ENCODE results near the gene YEATS2. TPM values are rescaled to one million over a fixed set of nuclear protein-coding genes. Genes with fewer than 3 reads are reported as not detected.

YEATS2 gene
- total RNA-seq, 1 donor from 2014 or later = 65.1 TPM

DNA sequence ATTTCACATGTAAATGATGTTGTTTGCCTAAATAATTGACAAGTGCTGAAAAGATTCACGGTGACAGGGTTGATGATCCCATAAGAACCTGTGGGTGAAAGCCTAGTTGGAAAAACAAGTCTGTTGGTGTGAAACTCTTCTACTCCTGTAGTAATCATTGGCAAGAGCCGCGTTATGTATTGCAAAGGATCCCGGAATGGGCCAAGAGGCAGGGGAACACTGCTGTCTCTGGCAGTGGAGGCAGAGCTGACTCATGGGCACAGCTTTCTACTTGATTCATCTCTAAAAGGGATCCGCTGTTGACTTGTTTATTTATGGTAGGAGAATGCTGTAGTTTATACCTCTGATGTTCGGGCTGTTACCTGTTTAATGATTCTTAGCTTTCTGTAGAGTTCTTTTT, 64.7 kb downstream of the YEATS2 start:
- TF ChIP-seq, protein P1, sequence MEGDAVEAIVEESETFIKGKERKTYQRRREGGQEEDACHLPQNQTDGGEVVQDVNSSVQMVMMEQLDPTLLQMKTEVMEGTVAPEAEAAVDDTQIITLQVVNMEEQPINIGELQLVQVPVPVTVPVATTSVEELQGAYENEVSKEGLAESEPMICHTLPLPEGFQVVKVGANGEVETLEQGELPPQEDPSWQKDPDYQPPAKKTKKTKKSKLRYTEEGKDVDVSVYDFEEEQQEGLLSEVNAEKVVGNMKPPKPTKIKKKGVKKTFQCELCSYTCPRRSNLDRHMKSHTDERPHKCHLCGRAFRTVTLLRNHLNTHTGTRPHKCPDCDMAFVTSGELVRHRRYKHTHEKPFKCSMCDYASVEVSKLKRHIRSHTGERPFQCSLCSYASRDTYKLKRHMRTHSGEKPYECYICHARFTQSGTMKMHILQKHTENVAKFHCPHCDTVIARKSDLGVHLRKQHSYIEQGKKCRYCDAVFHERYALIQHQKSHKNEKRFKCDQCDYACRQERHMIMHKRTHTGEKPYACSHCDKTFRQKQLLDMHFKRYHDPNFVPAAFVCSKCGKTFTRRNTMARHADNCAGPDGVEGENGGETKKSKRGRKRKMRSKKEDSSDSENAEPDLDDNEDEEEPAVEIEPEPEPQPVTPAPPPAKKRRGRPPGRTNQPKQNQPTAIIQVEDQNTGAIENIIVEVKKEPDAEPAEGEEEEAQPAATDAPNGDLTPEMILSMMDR (IDR thresholded peaks at IDR 0.05; ENCODE audit: unreplicated experiment) = no peak
- H3K36me3 Mint-ChIP-seq (ENCODE audit: low read depth, unreplicated experiment) = peaks cover 27% of the 10 kb centered on the region

DNA sequence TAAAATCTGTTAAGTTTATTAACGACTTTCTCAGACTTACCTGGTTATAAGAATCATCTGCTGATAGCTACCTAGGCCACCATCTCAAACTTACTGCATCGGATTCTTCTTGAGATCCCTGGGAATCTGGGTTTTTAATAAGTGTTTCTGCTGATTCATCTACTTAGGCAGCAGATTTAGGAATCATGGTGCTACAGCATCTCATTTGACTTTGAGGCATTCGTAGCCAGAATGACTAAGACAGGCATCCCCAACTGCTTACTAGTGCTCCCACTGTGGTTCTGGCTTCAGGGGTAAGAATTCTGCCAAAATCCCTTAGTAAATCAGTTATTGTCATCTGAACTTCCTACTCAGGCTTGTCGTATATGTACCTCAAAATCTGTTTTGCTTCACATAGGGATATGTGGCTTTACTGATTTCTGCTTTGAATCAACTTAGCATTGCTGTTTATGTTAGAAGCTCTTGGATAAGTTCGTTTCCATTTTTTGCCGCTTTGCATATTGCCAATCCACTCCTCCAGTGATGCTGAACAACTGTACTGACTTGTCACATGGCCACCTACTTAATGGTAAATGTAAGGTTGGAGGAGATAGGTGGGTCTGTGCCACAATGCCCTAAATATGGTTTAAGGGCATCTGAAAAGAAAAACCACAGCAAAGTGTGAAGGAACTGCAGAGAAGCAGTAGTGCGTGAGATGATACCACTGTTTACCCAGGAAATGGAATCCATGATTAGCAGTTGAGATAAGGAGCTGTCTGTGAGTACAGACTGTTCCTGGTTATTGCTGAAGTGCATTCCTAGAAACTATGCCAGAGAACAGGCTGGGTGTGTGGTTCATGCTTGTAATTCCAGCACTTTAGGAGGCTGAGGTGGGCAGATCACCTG, 67.5 kb downstream of the YEATS2 start:
- H3K27ac Mint-ChIP-seq (ENCODE audit: unreplicated experiment) = peak overlapping the region; percentile 50
- no peak overlapping the region for H3K4me3 Mint-ChIP-seq (ENCODE audit: unreplicated experiment)
- DNase-seq (ENCODE audit: low spot score) = no peak
- peaks cover 34% of the 10 kb centered on the region for H3K36me3 Mint-ChIP-seq (ENCODE audit: low read depth, unreplicated experiment)
- peaks cover 17% of the 10 kb centered on the region for H3K4me1 Mint-ChIP-seq (ENCODE audit: unreplicated experiment)
- TF ChIP-seq, protein P1 (IDR thresholded peaks at IDR 0.05; ENCODE audit: unreplicated experiment) = no peak
- H3K27me3 Mint-ChIP-seq (ENCODE audit: unreplicated experiment) = no peaks in the 10 kb centered on the region
- H3K9me3 Mint-ChIP-seq (ENCODE audit: unreplicated experiment) = no peaks in the 10 kb centered on the region

More for the DNA sequence above, 64.7 kb downstream of the YEATS2 start:
- H3K9me3 Mint-ChIP-seq (ENCODE audit: unreplicated experiment) = no peaks in the 10 kb centered on the region
- no peak overlapping the region for H3K4me3 Mint-ChIP-seq (ENCODE audit: unreplicated experiment)
- peak overlapping the region; percentile 38 for H3K27ac Mint-ChIP-seq (ENCODE audit: unreplicated experiment)
- no peak for DNase-seq (ENCODE audit: low spot score)
- H3K4me1 Mint-ChIP-seq (ENCODE audit: unreplicated experiment) = peaks cover 17% of the 10 kb centered on the region
- no peaks in the 10 kb centered on the region for H3K27me3 Mint-ChIP-seq (ENCODE audit: unreplicated experiment)

DNA sequence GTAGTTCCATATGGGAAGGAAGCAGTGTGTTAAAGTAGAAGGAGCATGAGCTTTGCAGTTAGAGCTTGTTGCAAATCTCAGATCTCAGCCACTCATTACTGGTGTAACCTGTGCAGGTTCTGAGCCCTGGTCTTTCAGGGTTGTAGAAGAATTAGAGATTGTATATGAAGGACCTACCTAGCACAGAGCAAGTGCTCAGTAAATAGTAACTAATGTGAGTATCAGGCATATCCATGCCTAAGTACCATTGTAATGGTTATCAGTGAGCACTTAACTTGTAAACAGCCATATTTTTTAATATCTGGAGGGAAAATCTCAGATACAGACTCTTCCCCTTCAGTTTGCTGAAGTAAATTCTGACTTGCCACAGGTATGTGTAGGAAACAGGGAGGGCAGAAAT, 68.5 kb downstream of the YEATS2 start:
- Mint-ChIP-seq H3K4me3 (ENCODE audit: unreplicated experiment) (peak overlapping the region; percentile 16), H3K4me1 (ENCODE audit: unreplicated experiment) (peaks cover 17% of the 10 kb centered on the region), H3K27ac (ENCODE audit: unreplicated experiment) (peak overlapping the region; percentile 22), H3K27me3 (ENCODE audit: unreplicated experiment) (no peaks in the 10 kb centered on the region), H3K9me3 (ENCODE audit: unreplicated experiment) (no peaks in the 10 kb centered on the region), H3K36me3 (ENCODE audit: low read depth, unreplicated experiment) (peaks cover 35% of the 10 kb centered on the region)
- TF ChIP-seq, protein P1 (IDR thresholded peaks at IDR 0.05; ENCODE audit: unreplicated experiment) = no peak
- no peak for DNase-seq (ENCODE audit: low spot score)

DNA sequence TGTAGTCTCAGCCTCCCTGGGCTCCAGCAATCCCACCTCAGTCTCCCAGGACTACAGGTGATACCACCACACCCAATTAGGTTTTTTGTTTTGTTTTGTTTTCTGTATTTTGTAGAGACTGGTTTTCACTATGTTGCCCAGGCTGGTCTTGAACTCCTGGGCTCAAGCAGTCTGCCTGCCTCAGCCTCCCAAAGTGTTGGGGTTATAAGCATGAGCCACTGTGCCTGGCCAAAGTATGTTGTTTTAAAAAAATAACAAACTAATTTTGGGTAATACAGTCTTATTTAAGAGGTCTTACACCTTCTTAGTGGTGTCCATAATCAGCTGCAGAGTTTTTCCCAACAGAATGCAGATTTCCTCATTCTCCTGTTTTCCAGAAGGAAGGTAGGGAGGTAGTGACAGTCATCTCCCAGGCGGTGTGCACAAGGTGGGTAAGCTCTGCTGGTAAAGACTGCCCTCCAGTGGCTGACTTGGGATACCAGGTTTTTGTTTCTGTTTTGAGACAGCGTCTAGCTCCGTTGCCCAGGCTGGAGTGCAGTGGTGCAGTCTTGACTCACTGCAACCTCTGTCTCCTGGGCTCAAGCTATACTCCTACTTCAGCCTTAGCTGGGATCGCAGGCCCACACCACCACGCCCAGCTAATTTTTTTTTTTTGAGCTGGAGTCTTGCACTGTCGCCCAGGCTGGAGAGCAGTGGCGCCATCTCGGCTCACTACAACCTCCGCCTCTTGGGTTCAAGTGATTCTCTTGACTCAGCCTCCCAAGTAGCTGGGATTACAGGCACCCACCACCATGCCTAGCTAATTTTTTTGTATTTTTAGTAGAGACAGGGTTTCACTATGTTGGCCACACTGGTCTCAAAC, 69.4 kb downstream of the YEATS2 start:
- no peak overlapping the region for H3K4me3 Mint-ChIP-seq (ENCODE audit: unreplicated experiment)
- H3K27ac Mint-ChIP-seq (ENCODE audit: unreplicated experiment) = peak overlapping the region; percentile 22
- H3K9me3 Mint-ChIP-seq (ENCODE audit: unreplicated experiment) = no peaks in the 10 kb centered on the region
- TF ChIP-seq, protein P1 (IDR thresholded peaks at IDR 0.05; ENCODE audit: unreplicated experiment) = peak; percentile 83
- peaks cover 28% of the 10 kb centered on the region for H3K36me3 Mint-ChIP-seq (ENCODE audit: low read depth, unreplicated experiment)
- peak; percentile 75 for DNase-seq (ENCODE audit: low spot score)
- H3K4me1 Mint-ChIP-seq (ENCODE audit: unreplicated experiment) = peaks cover 17% of the 10 kb centered on the region
- H3K27me3 Mint-ChIP-seq (ENCODE audit: unreplicated experiment) = no peaks in the 10 kb centered on the region
